CD4-positive, alpha-beta T cell treated with Interleukin-15 for 4 hours (primary cell): ENCODE data around the gene WDR59.
"Not testable (repeated sequence)": the region's sequence is repeated elsewhere in the genome, so short reads cannot be mapped to it uniquely, and the experiment has no call there.

ENCODE experiments used
- DNase-seq: peaks from one replicate; pipeline ENCODE4 v3.0.0-alpha.2; 2020; ENCODE audit warnings: low spot score

The WDR59 gene

DNA sequence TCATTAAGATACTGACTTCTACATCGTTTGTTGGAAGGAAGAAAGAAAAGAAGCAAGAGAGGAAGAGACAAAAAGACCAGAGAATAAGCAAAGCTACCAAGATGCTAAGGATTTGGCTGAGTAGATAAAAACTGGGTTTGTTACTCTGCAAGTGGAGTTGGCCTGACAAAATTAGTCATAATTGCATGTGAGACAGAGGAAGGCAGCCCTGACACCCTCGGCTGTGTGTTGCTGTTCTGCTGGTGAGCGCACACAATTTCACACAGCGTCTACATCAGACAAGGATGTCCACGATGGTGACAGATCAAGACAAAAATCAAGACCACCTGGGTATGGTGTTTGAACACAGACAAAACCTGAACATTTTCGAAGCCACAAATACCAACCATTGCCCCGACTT is 134.9 kb downstream of the WDR59 start:
- DNase-seq = no peak

DNA sequence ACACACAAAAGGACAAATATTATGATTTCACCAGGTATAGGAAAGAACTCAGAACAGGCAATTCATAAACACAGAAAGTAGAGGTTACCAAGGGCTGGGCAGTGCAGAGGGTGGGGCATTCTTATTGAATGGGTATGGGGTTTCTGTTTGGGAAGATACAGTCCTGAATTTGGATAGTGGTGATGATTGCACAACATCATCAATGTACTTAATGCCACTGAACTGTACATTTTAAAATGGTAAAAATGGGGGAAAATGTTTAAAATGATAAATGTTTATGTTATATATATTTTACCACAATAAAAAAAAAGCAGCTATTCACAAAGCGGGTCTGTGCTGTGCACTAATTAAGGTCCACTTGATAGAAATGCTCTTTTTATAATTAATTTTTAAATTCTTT is 137.7 kb downstream of the WDR59 start:
- no peak for DNase-seq

DNA sequence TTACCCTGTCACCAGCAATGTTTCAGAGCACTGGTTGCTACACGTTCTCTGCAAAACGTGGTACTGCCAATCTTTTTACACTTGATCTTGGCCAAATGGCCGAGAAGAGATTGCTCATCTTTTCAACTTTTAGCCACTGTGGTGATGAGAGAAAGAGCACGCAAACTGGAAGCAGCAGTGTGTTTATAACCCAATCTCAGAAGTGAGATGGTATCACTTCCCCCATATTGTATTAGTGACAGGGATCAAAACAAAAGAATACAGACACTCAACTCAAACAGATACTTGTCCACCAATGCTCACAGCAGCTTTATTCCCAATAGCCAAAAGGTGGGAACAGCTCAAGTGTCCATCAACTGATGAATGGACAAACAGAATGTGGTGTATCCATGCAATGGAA is 138.2 kb downstream of the WDR59 start:
- DNase-seq = no peak

DNA sequence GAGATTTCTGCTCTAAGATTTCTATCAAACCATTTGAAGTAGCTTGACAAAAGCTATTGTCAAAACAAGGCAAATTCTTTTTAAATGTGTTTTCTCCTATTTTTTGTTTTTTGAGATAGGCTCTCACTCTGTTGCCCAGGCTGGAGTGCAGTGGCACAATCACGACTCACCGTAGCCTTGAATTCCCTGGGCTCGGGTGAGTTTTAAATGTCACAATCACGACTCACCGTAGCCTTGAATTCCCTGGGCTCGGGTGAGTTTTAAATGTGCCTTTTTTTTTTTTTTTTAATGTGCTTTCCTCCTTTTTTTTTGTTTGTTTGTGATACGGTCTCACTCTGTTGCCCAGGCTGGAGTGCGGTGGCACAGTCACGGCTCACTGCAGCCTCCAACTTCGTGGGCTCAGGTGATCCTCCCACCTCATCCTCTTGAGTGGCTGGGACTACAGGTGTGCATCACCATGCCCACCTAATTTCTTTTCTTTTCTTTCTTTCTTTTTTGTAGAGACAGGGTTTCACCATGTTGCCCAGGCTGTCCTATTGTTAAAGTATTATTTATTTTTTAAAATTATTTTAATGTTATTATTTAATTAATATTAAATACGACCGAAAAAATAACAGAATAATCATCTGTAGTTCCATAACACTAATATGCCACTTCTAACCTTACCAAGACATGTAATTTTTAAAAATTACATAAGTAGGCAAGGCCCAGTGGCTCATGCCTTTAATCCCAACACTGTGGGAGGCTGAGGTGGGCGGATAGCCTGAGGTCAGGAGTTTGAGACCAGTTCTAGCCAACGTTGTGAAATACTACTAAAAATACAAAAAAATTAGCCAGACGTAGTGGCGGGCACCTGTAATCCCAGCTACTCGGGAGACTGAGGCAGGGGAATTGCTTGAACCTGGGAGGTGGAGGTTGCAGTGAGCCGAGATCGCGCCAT is 140.6 kb downstream of the WDR59 start:
- no peak for DNase-seq

DNA sequence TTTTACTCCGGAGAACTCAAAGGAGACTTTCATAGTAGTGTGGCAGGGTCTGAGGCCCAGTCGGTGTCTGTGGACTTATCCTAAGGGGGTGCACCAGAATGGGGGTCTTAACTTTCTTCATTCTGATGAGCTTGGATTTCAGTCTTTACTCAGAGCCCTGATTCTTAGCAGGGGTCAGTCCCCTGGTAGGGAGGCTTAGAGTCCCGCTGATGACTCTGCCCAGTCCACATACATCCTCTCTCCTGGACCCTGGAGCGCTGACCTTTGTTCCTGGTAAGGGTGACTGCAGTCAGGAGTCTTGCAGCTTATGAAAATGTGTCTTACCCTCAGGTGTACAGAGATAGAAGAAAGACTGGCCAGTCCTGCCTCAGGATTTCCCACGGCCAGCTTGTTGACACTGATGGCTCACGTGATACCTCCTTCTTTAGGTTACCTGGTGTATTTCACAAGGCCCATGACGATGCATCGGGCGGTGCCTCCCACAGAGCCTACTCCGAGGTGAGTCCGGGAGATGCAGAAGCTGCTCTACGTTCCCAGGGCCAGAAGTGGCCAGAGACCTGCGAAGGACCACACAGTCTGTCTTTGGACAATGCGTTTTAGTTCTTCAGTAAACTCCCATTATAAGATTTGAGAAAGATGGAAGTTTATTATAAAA is 141.4 kb downstream of the WDR59 start:
- DNase-seq = not testable (repeated sequence)

DNA sequence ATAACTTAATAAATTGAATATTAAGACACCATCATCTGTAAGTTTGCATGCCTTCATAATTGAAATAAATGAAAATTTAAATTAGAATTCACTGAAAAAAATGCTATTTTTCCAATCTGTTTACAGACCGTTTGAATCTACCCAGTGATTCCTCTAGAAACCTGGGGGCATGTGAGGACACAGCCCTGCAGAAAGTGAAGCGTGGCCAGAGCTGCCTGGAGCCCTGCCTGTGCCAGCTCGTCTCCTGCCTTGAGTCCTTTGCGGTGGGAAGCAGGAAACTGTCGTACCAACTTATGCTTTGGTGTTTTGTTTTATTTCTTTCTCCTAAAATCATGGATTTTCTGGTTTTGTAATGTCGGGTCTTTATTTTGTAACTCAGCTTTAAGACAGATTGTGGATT is 142.5 kb downstream of the WDR59 start:
- no peak for DNase-seq

DNA sequence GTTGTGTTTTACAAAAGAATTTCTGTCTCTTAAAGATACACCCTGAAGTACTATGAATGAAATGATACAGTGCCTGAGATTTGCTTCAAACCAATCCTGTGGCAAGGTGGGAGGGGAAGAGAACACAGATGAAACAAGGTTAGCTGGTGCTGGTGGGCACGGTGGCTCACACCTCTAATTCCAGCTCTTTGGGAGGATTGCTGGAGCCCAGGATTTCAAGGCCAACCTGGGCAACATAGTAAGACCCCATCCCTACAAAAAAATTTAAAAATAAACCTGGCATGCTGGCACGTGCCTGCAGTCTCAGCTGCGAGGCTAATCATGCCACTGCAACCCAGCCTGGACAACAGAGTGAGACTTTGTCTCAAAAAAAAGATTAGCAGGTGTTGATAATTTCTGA is 143.0 kb downstream of the WDR59 start:
- DNase-seq = no peak

DNA sequence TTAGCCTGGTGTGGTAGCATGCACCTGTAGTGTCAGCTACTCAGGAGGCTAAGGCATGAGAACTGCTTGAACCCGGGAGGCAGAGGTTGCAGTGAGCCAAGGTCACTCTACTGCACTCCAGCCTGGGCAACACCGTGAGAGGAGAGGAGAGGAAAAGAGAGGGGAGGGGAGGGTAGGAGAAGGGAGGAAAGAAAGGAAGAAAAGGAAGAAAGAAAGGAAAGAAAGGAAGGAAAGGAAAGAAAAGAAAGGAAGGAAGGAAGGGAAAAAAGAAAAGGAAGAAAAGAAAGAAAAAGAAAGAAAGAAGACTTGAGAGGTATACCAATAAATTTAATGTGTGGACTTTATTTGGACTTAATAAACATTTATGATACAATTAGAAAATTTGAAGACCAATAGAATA is 143.5 kb downstream of the WDR59 start:
- no peak for DNase-seq

DNA sequence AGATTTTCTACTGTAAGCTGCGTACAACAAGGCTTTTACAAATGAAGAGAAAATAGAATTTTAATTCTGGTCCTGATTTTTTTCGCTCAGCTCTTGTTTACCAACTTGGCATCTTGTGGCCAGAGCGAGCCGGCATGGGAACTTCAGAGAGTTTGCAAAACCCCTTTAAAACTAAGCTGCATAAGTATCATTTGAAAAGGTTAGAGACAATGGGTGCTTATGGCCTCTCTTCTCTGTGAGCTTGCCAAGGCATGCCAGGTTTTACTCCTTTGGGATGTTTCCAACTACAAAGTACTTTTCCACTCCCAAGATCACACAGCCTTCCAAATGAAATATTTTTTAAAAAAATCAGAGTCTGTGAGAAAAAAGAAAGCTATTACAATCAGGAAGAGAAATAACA is 147.9 kb downstream of the WDR59 start:
- no peak for DNase-seq

DNA sequence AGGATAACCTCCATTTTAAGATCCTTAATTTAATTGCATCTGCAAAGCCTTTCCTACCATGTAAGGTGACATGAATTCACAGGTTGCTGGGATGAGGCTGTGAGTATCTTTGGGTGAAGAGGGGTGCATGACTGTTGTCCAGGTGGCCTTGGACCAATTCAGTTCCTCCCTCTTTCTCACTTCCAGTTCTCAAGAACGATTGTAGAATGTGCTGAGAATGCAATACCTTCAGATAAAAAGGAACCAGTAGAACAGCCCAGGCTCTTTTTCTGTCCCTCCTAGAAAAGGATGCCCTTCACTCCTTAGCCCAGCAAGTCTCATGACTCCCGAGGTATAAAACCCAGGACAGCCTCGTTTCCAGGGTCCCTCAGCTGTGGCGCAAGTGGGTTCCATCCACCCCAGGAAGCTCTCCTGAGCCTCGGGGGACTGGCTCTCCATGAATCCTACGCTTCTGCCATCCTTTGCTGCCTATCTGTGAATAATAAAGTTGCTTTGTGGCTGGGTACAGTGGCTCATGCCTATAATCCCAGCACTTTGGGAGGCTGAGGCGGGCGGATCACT is 148.7 kb downstream of the WDR59 start:
- no peak for DNase-seq

DNA sequence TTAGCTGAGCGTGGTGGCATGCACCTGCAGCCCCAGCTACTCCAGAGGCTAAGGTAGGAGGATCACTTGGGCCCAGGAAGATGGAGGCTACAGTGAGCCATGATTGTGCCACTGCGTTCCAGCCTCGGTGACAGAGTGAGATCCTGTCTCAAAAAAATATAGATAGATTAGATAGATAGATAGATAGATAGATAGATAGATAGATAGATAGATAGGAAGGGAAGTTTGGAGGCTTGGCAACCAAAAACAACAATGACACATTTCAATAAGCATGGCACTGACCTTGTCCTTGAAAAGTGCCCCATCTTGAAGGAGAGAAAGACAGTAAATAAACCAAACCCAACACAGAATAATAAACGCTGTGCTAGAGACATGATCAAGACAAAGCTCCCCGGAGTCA is 152.7 kb downstream of the WDR59 start:
- no peak for DNase-seq

DNA sequence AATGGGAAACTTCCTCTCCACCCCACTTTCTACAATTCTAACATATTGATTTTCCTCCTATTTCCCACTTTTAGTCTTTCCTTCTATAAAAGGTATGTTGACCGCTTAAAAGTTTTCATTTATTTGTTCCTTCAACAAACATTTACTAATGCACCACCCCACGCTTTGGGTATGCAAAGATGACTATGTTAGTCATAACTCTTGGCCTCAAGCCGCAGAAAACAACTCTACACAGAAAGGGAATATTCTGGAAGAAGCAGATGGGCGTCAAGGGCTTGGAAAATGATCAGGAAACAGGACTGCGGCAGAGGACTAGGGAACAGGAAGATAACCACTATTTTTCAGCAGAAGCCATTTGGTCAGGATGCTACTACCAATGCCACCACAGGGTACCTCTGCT is 153.5 kb downstream of the WDR59 start:
- no peak for DNase-seq

DNA sequence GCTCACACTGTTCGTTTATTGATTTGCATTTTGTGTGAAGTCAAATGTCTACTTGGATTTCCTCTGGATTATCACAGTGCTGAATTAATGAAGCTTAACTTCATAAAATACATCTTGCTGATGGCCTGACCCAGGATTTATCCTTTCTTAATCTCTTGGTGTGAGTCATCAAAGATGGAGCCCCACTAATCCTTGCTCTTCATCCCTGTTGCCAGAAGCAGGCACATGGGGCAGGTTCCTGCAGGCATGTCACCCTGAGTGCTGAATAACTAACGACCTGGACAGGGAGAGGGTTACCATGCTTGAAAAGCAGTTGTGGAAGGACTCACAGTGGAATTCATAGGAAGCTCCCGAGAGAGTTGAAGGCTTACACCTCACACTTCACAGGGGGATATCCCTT is 154.3 kb downstream of the WDR59 start:
- DNase-seq = no peak

DNA sequence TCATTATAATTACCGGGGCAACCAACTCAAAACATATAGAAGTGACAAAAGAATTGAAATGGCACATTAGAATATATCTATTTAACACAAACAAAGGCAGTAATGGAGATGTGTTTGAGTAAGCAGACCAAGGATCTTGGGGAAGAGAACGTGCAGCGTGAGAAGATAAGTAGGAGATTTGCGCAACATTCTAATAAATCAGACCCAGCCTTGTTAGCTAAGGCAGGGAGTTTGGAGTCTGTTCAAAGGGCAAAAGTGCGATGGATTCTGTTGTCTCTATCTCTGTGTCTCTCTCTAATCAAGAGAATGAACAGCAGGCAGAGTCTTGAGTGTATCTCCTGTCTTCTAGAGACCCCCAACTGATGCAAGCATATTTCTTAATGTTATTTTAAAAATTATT is 155.3 kb downstream of the WDR59 start:
- DNase-seq = no peak

DNA sequence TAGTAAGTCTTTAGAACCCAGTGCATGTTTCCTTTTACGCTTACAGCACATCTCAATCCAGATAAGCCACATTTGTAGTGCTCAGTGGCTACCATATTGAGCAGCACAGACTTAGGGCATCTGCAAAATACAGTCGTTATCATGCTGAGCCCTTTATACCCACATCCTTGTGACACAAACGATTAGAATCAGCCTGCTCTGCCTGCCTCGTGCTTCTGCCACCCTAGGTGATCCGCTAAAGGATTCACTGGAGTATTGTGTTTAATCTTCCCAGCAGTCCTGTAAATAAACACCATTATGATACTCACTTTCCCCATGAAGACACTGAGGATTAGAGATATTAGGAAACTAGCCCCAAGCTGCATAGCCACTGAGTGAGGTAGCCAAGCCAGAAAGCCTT is 159.0 kb downstream of the WDR59 start:
- DNase-seq = no peak

DNA sequence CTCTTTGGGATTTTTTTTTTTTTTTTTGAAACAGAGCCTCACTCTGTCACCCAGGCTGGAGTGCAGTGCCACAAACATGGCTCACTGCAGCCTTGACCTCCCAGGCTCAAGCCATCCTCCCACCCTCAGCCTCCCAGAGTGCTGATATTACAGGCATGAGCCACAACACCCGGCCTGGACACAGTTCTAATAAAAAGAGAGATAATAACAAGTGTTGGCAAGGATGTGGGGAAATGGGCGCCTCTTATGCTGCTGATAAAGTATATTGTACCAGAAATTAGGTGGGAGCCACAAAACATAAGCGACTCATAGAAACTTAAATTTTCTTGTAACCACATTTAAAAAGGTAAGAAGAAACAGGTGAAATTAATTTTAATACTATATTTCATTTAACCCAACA is 159.9 kb downstream of the WDR59 start:
- DNase-seq = no peak
